ENCODE measurements around the gene SYNGR2. TPM values are rescaled to one million over a fixed set of nuclear protein-coding genes. Genes with fewer than 3 reads are reported as not detected.

The SYNGR2 gene
- total and polyA plus RNA-seq, 8 donors = 52.3 to 94.2 (median 89.4) TPM

GRCh38 chr17:78126895-78127238 lies 41.5 kb upstream of the SYNGR2 start:
- no peak for ATAC-seq
- H3K4me3 ChIP-seq = peak overlapping the region in 2 of 4 donors; percentile 64 to 81
- WGBS, 2 donors = 75 to 82% methylated on average over 6 of the region's 6 CpGs
- peak overlapping the region; percentile 46 to 77 (median 74) for H3K27ac ChIP-seq
- DNase-seq = no peak
- TF ChIP-seq CTCF (IDR thresholded peaks at IDR 0.05) = no peak
- no peak for FAIRE-seq
- no peaks in the 10 kb centered on the region for H3K9me3 ChIP-seq
- H3K36me3 ChIP-seq = peaks cover 0 to 8% (median 0%) of the 10 kb centered on the region in 3 donors
- intact Hi-C loops (cut with DNase I) = no loop called here
- H3K4me1 ChIP-seq = peaks cover 0 to 8% (median 8%) of the 10 kb centered on the region in 3 donors
- no peaks in the 10 kb centered on the region for H3K27me3 ChIP-seq

GRCh38 chr17:78127239-78127887 lies 41.0 kb upstream of the SYNGR2 start:
- peaks cover 0 to 8% (median 8%) of the 10 kb centered on the region in 3 donors for H3K4me1 ChIP-seq
- WGBS, 2 donors = 17 to 28% methylated on average over 25 of the region's 25 CpGs
- no peak for FAIRE-seq

GRCh38 chr17:78127888-78128550 lies 40.4 kb upstream of the SYNGR2 start:
- intact Hi-C loops (cut with DNase I) = no loop called here
- H3K4me1 ChIP-seq = peaks cover 0 to 8% (median 8%) of the 10 kb centered on the region in 3 donors
- H3K4me3 ChIP-seq = peak overlapping the region; percentile 22 to 81 (median 56)
- peak; percentile 53 to 64 (median 62) for ATAC-seq
- peak overlapping the region; percentile 46 to 77 (median 74) for H3K27ac ChIP-seq
- H3K27me3 ChIP-seq = no peaks in the 10 kb centered on the region
- peak in 2 of 6 donors; percentile 69 to 87 for DNase-seq
- H3K36me3 ChIP-seq = peaks cover 0 to 8% (median 0%) of the 10 kb centered on the region in 3 donors
- no peaks in the 10 kb centered on the region for H3K9me3 ChIP-seq
- TF ChIP-seq CTCF (IDR thresholded peaks at IDR 0.05) = no peak
- no peak for FAIRE-seq
- WGBS, 2 donors = 1 to 2% methylated on average over 30 to 38 of the region's 39 CpGs

More at GRCh38 chr17:78127239-78127887, 41.0 kb upstream of the SYNGR2 start:
- TF ChIP-seq CTCF (IDR thresholded peaks at IDR 0.05) = no peak
- DNase-seq (peak in 5 of 6 donors; percentile 55 to 89 (median 69)), ATAC-seq (peak; percentile 13 to 45 (median 24))
- Histone ChIP-seq H3K27ac (peak overlapping the region; percentile 46 to 77 (median 74)), H3K36me3 (peaks cover 0 to 8% (median 0%) of the 10 kb centered on the region in 3 donors), H3K27me3 (no peaks in the 10 kb centered on the region), H3K4me3 (peak overlapping the region; percentile 22 to 81 (median 56)), H3K9me3 (no peaks in the 10 kb centered on the region)
- intact Hi-C loops (cut with DNase I) = no loop called here

- Histone ChIP-seq H3K27me3 (no peaks in the 10 kb centered on the region), H3K36me3 (peaks cover 0 to 7% (median 0%) of the 10 kb centered on the region in 3 donors), H3K4me1 (peaks cover 0 to 8% (median 8%) of the 10 kb centered on the region in 3 donors), H3K9me3 (no peaks in the 10 kb centered on the region), H3K27ac (peak within 1 kb of the TSS; percentile 46 to 77 (median 74)), H3K4me3 (peak within 1 kb of the TSS; percentile 22 to 81 (median 56))
- 2 to 4% methylated on average over 21 to 47 of the region's 54 CpGs for WGBS, 2 donors
- ATAC-seq (peak; percentile 69 to 79 (median 74)), DNase-seq (peak in 5 of 6 donors; percentile 68 to 84 (median 80)), FAIRE-seq (no peak)
- no peak for TF ChIP-seq CTCF (IDR thresholded peaks at IDR 0.05)
- intact Hi-C loops (cut with DNase I) = no loop called here
These were observed 39.6 kb upstream of the SYNGR2 start, which contains the start of gene TMC6 for GRCh38 chr17:78128551-78129350. TMC6 (minus strand) TSS chr17:78128755; CDS start chr17:78126832, 1,923 bp downstream.

All from pancreas (tissue), 10 donors.